ENCODE data around the gene ATAD2B. TPM values are rescaled to one million over a fixed set of nuclear protein-coding genes. Genes with fewer than 3 reads are reported as not detected.

ATAD2B gene
- total RNA-seq, 2 donors from 2014 or later = 16.8 to 20.0 TPM

DNA sequence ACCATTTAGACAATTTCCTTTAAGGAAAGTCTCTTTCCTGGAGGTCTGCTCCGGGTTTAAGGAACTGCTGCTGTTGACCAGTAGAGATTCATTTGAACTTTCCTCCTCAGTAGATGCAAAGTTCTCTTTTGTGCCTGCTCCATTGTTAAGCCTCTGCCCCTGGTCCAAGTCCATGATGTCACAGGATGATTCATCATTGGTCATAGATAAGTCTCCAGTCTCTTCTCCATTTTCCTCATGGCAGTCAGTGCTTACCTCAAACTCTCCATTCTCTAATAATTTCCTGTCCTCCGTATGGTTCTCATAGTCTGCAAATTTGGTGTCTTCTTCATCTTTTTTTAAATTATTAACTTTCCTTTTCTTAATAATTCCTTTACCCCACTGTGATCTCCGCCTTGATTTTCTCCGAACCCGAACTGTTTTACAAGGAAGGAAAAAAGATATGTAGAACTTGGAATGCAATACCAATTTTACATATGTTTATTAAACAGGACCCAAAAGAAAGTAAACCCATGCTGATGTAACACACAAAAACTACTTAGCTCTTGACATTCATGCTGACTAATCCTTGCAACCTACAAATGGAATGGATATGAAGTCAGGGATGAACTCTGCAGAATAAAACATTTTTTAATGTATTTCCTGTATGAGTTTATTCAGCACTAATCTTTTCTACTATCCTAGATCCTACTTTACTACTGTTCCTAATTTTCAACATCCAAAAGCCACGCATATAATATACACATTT, 169.1 kb downstream of the ATAD2B start:
- 84 to 91% methylated on average over 6 of the region's 6 CpGs for WGBS, 2 donors
- ATAC-seq = no peak

GRCh38 chr2:23756593-23757292, 170.2 kb downstream of the ATAD2B start:
- Histone ChIP-seq H3K4me1 (no peaks in the 10 kb centered on the region), H3K27me3 (no peaks in the 10 kb centered on the region), H3K9me3 (no peaks in the 10 kb centered on the region), H3K27ac (no peak overlapping the region), H3K36me3 (replicated peaks in 1 of 2; ENCODE audit: insufficient read depth in 1 of 2, low read depth in 2 of 2) (peaks cover 0 to 4% of the 10 kb centered on the region in 2 donors), H3K4me3 (no peak overlapping the region)
- WGBS, 2 donors = 85 to 91% methylated on average over 7 of the region's 7 CpGs
- no peak for ATAC-seq
- TF ChIP-seq CTCF (IDR thresholded peaks at IDR 0.05) (no peak), POLR2A (IDR thresholded peaks at IDR 0.05) (no peak)
- intact Hi-C loops (cut with DNase I) = no loop called here
- DNase-seq = no peak

More for the DNA sequence above, 169.1 kb downstream of the ATAD2B start:
- Histone ChIP-seq H3K36me3 (replicated peaks in 1 of 2; ENCODE audit: insufficient read depth in 1 of 2, low read depth in 2 of 2) (peaks cover 0 to 5% of the 10 kb centered on the region in 2 donors), H3K27me3 (no peaks in the 10 kb centered on the region), H3K4me3 (no peak overlapping the region), H3K27ac (no peak overlapping the region), H3K9me3 (no peaks in the 10 kb centered on the region), H3K4me1 (no peaks in the 10 kb centered on the region)
- intact Hi-C loops (cut with DNase I) = no loop called here
- DNase-seq = no peak
- TF ChIP-seq POLR2A (IDR thresholded peaks at IDR 0.05) = no peak
- TF ChIP-seq CTCF (IDR thresholded peaks at IDR 0.05) = no peak

DNA sequence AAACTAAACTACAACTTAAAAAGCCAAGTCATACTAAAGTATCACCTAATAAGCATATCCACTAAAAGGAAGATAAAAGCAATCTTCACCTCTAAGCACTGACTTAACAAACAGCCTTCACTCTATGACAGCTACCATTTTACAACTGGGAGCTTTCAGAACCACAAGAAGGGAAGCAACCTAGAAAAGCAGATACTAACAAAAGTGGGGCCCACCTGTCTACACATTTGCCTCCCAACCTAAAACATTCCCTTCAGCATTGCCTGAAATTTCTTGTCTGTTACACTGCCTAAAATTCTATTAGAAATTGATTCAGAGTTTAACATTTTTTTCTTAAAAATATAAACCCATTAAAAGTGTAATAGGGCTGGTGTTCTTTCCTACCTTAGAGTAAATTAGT, 172.0 kb downstream of the ATAD2B start:
- TF ChIP-seq POLR2A (IDR thresholded peaks at IDR 0.05) (no peak), CTCF (IDR thresholded peaks at IDR 0.05) (no peak)
- peaks cover 0 to 6% of the 10 kb centered on the region in 2 donors for H3K36me3 ChIP-seq (replicated peaks in 1 of 2; ENCODE audit: insufficient read depth in 1 of 2, low read depth in 2 of 2)
- intact Hi-C loops (cut with DNase I) = no loop called here

DNA sequence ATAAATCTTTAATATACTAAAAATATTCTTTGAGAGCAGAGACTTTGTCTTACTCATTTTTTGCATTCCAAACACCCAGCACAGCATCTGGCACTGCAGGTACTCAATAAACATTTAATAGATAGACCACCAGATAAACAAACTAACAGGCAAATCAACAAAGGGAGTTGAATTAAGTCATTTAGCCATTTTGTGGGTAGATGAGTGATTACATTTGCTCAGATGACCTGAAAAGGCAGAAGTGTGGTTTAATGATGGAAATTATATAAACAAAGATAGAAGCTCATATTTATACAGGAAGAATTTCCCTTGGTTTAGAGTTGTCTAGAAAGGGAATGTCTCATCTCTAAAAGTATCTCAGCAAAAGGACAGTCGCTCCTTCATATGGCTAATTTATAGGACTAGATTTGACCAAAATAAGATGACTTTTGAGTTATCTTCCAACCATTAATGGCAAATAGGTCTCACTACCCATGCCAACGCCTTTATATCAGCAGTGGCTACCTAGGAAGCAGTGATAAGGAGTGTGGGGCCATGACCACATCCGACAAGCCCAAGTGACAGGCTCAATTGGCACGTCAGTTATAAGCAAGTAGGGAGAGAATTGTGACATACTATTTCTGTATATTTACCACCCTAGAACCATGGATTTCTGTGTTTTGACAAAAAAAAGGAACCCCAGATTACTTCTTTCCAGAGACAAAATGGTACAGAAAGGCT, 173.5 kb downstream of the ATAD2B start:
- TF ChIP-seq CTCF (IDR thresholded peaks at IDR 0.05) (no peak), POLR2A (IDR thresholded peaks at IDR 0.05) (no peak)
- Histone ChIP-seq H3K4me3 (no peak overlapping the region), H3K27ac (no peak overlapping the region), H3K27me3 (no peaks in the 10 kb centered on the region), H3K36me3 (replicated peaks in 1 of 2; ENCODE audit: insufficient read depth in 1 of 2, low read depth in 2 of 2) (peaks cover 0 to 6% of the 10 kb centered on the region in 2 donors), H3K4me1 (no peaks in the 10 kb centered on the region), H3K9me3 (no peaks in the 10 kb centered on the region)
- DNase-seq (no peak), ATAC-seq (no peak)
- intact Hi-C loops (cut with DNase I) = no loop called here
- WGBS, 2 donors = 75 to 87% methylated on average over 4 of the region's 4 CpGs

More for the DNA sequence above, 172.0 kb downstream of the ATAD2B start:
- ATAC-seq (no peak), DNase-seq (no peak)
- Histone ChIP-seq H3K27me3 (no peaks in the 10 kb centered on the region), H3K4me1 (no peaks in the 10 kb centered on the region), H3K4me3 (no peak overlapping the region), H3K9me3 (no peaks in the 10 kb centered on the region), H3K27ac (no peak overlapping the region)

Measured in body of pancreas (tissue), 4 donors.